Right lobe of liver (tissue), 6 donors: ENCODE results near the gene PRR12. TPM values are rescaled to one million over a fixed set of nuclear protein-coding genes. Genes with fewer than 3 reads are reported as not detected.
"Not testable (repeated sequence)": the region's sequence is repeated elsewhere in the genome, so short reads cannot be mapped to it uniquely, and the experiment has no call there.

Experiments
- ATAC-seq, 4 donors: fragments of 200-7000 bp; cut with Tn5 transposase; one replicate each; pipeline ENCODE4 v1.9.1; 2020; ENCODE audit warnings: mild to moderate bottlenecking in 4 of 4, moderate library complexity in 4 of 4
- DNase-seq, 3 donors: peaks; one replicate each; pipeline ENCODE4 v3.0.0-alpha.2; 2020
- H3K27ac ChIP-seq, 3 donors: fragments of 200-600 bp; one replicate each; pipeline ENCODE4 v1.8.0; 2022
- H3K27me3 ChIP-seq, 2 donors: fragments of 200-600 bp; one replicate each; pipeline ENCODE4 v1.8.0; 2022
- H3K36me3 ChIP-seq, 4 donors: fragments of 200-600 bp; sonication (generic) in 1 of 4; one replicate each; pipeline versions ENCODE4 v1.5.1 to v1.8.0; 2017 to 2022; ENCODE audit warnings: control low read depth in 1 of 4
- H3K4me1 ChIP-seq, 4 donors: fragments of 200-600 bp; sonication (generic) in 1 of 4; one replicate each; pipeline versions ENCODE4 v1.5.1 to v1.8.0; 2017 to 2022; ENCODE audit warnings: control low read depth in 1 of 4
- H3K4me3 ChIP-seq, 3 donors: fragments of 200-600 bp; one replicate each; pipeline ENCODE4 v1.8.0; 2022
- H3K9me3 ChIP-seq, 4 donors: fragments of 200-600 bp; sonication (generic) in 1 of 4; one replicate each; pipeline versions ENCODE4 v1.5.1 to v1.8.0; 2017 to 2022; ENCODE audit warnings: control low read depth in 1 of 4
- CTCF ChIP-seq, 4 donors: fragments of 200-600 bp in 3 of 4; fragments of 450-650 bp in 1 of 4; IDR thresholded peaks; one replicate each; pipeline versions ENCODE4 v1.5.1 to v1.8.0; 2016 to 2022; ENCODE audit warnings: antibody characterized with exemption in 4 of 4, mild to moderate bottlenecking in 2 of 4
- POLR2A ChIP-seq: fragments of 450-650 bp; IDR thresholded peaks from one replicate; pipeline ENCODE4 v1.6.1; 2017; ENCODE audit warnings: antibody characterized with exemption, mild to moderate bottlenecking
- WGBS: methylation state at CpG from one replicate; pipeline ENCODE4 v1.1.6; 2018; ENCODE audit warnings: low coverage, low lambda C conversion rate; ENCODE audit not compliant: insufficient coverage; ENCODE audit errors: missing lambda C conversion rate; 5-methylcytosine and 5-hydroxymethylcytosine counted together
- intact Hi-C, 2 donors: fragments of 100-400 bp; cut with DNase I; formaldehyde crosslinking; loops; one replicate each; pipeline versions ENCODE4 v1.11.2 to v1.14.1; 2022
- total RNA-seq, 6 experiments: library from RNA; depleted of rRNA in 2 of 6; stranded (reverse); fragments of >200 nt in 2 of 6; fragmentation: NEBNext Ultra II Directional in 3 of 6; extraction: Animal tissue kit (Norgen Biotek cat#: 25700) in 3 of 6; gene quantifications; one replicate each; pipeline versions ENCODE4 v1.1.0 to v1.2.4, GENCODE V29; 2016 to 2023
- donor health status: DM: no; HTN: yes; CAD: no.
- donor health status: DM: no; HTN: no; CAD: no.
- donor health status: DM: no; HTN: no; CAD: no.
- donor health status: DM: no; HTN: yes; CAD: no.
- donor health status: DM: no; HTN: yes; CAD: no.

Gene PRR12
- total RNA-seq, 6 experiments from 2014 or later = 4.0 to 8.5 (median 5.5) TPM

- H3K9me3 ChIP-seq = no peaks in the 10 kb centered on the region
- TF ChIP-seq CTCF (IDR thresholded peaks at IDR 0.05) (no peak), POLR2A (no peak)
- ATAC-seq = no peak
- no peak for DNase-seq
- intact Hi-C loops = no loop called here
- H3K27me3 ChIP-seq = no peaks in the 10 kb centered on the region
- no peak overlapping the region for H3K4me3 ChIP-seq
- peaks cover 0 to 11% (median 0%) of the 10 kb centered on the region in 4 donors for H3K36me3 ChIP-seq
- no peak overlapping the region for H3K27ac ChIP-seq
- peaks cover 0 to 8% (median 0%) of the 10 kb centered on the region in 4 donors for H3K4me1 ChIP-seq
- 92% methylated on average over 6 of the region's 9 CpGs for WGBS
Observed at GRCh38 chr19:49629659-49630058, 38.7 kb downstream of the PRR12 start.

- peaks cover 0 to 8% (median 0%) of the 10 kb centered on the region in 4 donors for H3K4me1 ChIP-seq
- H3K27me3 ChIP-seq = no peaks in the 10 kb centered on the region
- no peak overlapping the region for H3K4me3 ChIP-seq
- H3K27ac ChIP-seq = no peak overlapping the region
- ATAC-seq (peak; percentile 35 to 64 (median 48)), DNase-seq (no peak)
- TF ChIP-seq CTCF (IDR thresholded peaks at IDR 0.05) = no peak
- no peak for TF ChIP-seq POLR2A
- no peaks in the 10 kb centered on the region for H3K9me3 ChIP-seq
- H3K36me3 ChIP-seq = peaks cover 0 to 11% (median 0%) of the 10 kb centered on the region in 4 donors
- intact Hi-C loops = no loop called here
- 14% methylated on average over 6 of the region's 9 CpGs for WGBS
Observed at GRCh38 chr19:49631014-49631588, 40.1 kb downstream of the PRR12 start.

GRCh38 chr19:49631610-49632192, 40.7 kb downstream of the PRR12 start:
- no peaks in the 10 kb centered on the region for H3K27me3 ChIP-seq
- ATAC-seq (no peak), DNase-seq (no peak)
- no peak overlapping the region for H3K27ac ChIP-seq
- intact Hi-C loops = no loop called here
- peaks cover 0 to 8% (median 0%) of the 10 kb centered on the region in 4 donors for H3K4me1 ChIP-seq
- 90% methylated on average over 6 of the region's 19 CpGs for WGBS
- H3K36me3 ChIP-seq = peaks cover 0 to 6% (median 0%) of the 10 kb centered on the region in 4 donors
- TF ChIP-seq POLR2A = no peak
- no peak for TF ChIP-seq CTCF (IDR thresholded peaks at IDR 0.05)
- no peaks in the 10 kb centered on the region for H3K9me3 ChIP-seq
- H3K4me3 ChIP-seq = no peak overlapping the region

- H3K27me3 ChIP-seq = no peaks in the 10 kb centered on the region
- peaks cover 0 to 8% (median 0%) of the 10 kb centered on the region in 4 donors for H3K4me1 ChIP-seq
- no peak overlapping the region for H3K4me3 ChIP-seq
- no peak for DNase-seq
- intact Hi-C loops = no loop called here
- no peaks in the 10 kb centered on the region for H3K9me3 ChIP-seq
- 94% methylated on average over 5 of the region's 5 CpGs for WGBS
- ATAC-seq = no peak
- TF ChIP-seq CTCF (IDR thresholded peaks at IDR 0.05) (no peak), POLR2A (no peak)
- H3K36me3 ChIP-seq = no peaks in the 10 kb centered on the region
- H3K27ac ChIP-seq = no peak overlapping the region
Observed at GRCh38 chr19:49632576-49632975, 41.6 kb downstream of the PRR12 start.

GRCh38 chr19:49633273-49633672, 42.3 kb downstream of the PRR12 start:
- H3K9me3 ChIP-seq, ATAC-seq, H3K4me3 ChIP-seq, H3K36me3 ChIP-seq, DNase-seq, H3K4me1 ChIP-seq, H3K27me3 ChIP-seq, H3K27ac ChIP-seq, intact Hi-C loops: not testable (repeated sequence)
- WGBS = 63% methylated on average over 5 of the region's 9 CpGs
